Measurements from ENCODE around the gene TBC1D12. TPM values are rescaled to one million over a fixed set of nuclear protein-coding genes. Genes with fewer than 3 reads are reported as not detected.

Gene TBC1D12
- total and polyA plus RNA-seq, 3 donors from 2014 or later: 19.4 to 23.1 (median 22.3) TPM

DNA sequence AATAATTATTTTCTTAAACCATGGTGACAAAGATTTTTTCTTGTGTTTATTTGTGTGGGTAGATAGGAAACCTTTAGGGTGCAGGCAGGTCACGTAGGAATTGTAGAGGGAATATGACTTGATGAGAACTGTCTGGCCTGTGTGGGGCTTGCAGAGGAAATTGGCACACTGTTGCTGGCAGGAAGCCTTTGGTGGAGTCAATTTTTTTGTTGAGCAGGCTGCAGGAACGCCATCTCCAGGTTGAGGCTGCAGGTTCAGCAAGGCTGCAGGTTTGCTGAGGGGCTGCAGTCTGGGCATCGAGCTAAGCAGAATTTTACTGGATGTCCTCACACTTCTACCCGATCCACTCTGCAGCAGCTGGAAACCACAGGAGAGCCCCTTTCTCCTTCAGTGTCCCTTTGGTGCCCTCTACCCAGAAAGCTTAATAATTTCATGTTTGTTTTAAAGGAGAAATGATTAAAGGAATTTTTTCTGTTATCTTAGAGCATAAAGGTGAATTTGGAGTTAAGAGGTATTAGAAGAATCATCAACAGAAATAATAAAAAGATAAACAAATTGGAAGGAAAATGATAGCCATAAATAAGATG lies 37.0 kb downstream of the TBC1D12 start:
- intact Hi-C loops (cut with DNase I; ENCODE audit: low total_unique reads): no loop called here
- 42 to 52% methylated on average over 4 of the region's 4 CpGs for WGBS, 2 donors
- no peaks in the 10 kb centered on the region for H3K36me3 ChIP-seq (ENCODE audit: low read depth, missing control alignments)
- no peak overlapping the region for H3K27ac ChIP-seq
- TF ChIP-seq, protein P1, sequence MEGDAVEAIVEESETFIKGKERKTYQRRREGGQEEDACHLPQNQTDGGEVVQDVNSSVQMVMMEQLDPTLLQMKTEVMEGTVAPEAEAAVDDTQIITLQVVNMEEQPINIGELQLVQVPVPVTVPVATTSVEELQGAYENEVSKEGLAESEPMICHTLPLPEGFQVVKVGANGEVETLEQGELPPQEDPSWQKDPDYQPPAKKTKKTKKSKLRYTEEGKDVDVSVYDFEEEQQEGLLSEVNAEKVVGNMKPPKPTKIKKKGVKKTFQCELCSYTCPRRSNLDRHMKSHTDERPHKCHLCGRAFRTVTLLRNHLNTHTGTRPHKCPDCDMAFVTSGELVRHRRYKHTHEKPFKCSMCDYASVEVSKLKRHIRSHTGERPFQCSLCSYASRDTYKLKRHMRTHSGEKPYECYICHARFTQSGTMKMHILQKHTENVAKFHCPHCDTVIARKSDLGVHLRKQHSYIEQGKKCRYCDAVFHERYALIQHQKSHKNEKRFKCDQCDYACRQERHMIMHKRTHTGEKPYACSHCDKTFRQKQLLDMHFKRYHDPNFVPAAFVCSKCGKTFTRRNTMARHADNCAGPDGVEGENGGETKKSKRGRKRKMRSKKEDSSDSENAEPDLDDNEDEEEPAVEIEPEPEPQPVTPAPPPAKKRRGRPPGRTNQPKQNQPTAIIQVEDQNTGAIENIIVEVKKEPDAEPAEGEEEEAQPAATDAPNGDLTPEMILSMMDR (IDR thresholded peaks at IDR 0.05): no peak
- no peak for TF ChIP-seq POLR2A (IDR thresholded peaks at IDR 0.05)
- no peaks in the 10 kb centered on the region for H3K27me3 ChIP-seq
- no peak for DNase-seq
- H3K4me1 ChIP-seq: no peaks in the 10 kb centered on the region
- H3K4me3 ChIP-seq: no peak overlapping the region
- no peaks in the 10 kb centered on the region for H3K9me3 ChIP-seq

GRCh38 chr10:94440096-94440495 lies 37.8 kb downstream of the TBC1D12 start:
- intact Hi-C loops (cut with DNase I; ENCODE audit: low total_unique reads): no loop called here
- no peak for TF ChIP-seq POLR2A (IDR thresholded peaks at IDR 0.05)
- TF ChIP-seq, protein P1 (IDR thresholded peaks at IDR 0.05): no peak
- Histone ChIP-seq H3K4me3 (no peak overlapping the region), H3K27me3 (no peaks in the 10 kb centered on the region), H3K36me3 (ENCODE audit: low read depth, missing control alignments) (no peaks in the 10 kb centered on the region), H3K9me3 (no peaks in the 10 kb centered on the region), H3K27ac (no peak overlapping the region), H3K4me1 (no peaks in the 10 kb centered on the region)
- no peak for DNase-seq

GRCh38 chr10:94443047-94443446 lies 40.7 kb downstream of the TBC1D12 start:
- WGBS, 2 donors: 59 to 77% methylated on average over 2 of the region's 2 CpGs
- H3K27ac ChIP-seq: no peak overlapping the region
- no peak for TF ChIP-seq POLR2A (IDR thresholded peaks at IDR 0.05)
- TF ChIP-seq, protein P1 (IDR thresholded peaks at IDR 0.05): no peak
- no peak for DNase-seq
- H3K9me3 ChIP-seq: no peaks in the 10 kb centered on the region
- H3K36me3 ChIP-seq (ENCODE audit: low read depth, missing control alignments): no peaks in the 10 kb centered on the region
- no peaks in the 10 kb centered on the region for H3K27me3 ChIP-seq
- intact Hi-C loops (cut with DNase I; ENCODE audit: low total_unique reads): no loop called here
- no peaks in the 10 kb centered on the region for H3K4me1 ChIP-seq
- no peak overlapping the region for H3K4me3 ChIP-seq

DNA sequence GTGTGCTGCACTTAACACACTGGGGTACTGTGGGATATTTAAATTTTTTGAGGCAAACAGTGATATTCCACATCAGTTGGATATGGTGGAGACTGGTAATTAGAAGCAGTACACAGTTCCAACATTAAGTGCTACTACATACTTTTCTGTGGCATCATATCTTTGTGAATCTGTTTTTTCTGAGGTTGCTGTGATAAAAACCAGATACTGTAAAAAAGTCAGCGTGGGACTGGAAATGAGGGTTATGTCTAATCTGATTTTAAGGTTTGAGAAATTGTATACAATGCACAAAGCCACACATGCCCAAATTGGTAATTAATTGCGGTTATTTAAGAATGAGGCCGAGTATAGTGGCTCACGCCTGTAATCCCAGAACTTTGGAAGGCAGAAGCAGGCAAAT lies 41.2 kb downstream of the TBC1D12 start:
- Histone ChIP-seq H3K4me1 (no peaks in the 10 kb centered on the region), H3K27ac (no peak overlapping the region), H3K27me3 (no peaks in the 10 kb centered on the region), H3K36me3 (ENCODE audit: low read depth, missing control alignments) (no peaks in the 10 kb centered on the region), H3K9me3 (no peaks in the 10 kb centered on the region), H3K4me3 (no peak overlapping the region)
- 83 to 91% methylated on average over 4 of the region's 4 CpGs for WGBS, 2 donors
- intact Hi-C loops (cut with DNase I; ENCODE audit: low total_unique reads): no loop called here
- DNase-seq: no peak
- TF ChIP-seq, protein P1 (IDR thresholded peaks at IDR 0.05): no peak
- no peak for TF ChIP-seq POLR2A (IDR thresholded peaks at IDR 0.05)

DNA sequence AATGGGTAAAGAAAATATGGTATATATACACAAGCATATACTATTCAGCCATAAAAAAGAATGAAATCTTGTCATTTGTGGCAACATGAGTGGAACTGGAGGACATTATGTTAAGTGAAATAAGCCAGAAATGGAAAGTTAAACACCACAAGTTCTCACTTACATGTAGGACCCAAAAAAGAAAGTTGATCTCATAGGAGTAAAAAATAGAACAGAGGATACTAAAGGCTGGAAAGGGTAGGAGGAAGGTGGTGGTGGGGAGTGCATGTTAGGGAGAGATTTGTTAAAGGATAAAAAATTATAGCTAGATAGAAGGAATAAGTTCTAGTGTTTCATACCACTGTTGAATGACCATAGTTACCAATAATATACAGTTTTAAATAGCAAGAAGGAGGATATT lies 48.4 kb downstream of the TBC1D12 start:
- Histone ChIP-seq H3K27me3 (no peaks in the 10 kb centered on the region), H3K36me3 (ENCODE audit: low read depth, missing control alignments) (no peaks in the 10 kb centered on the region), H3K27ac (no peak overlapping the region), H3K4me3 (no peak overlapping the region), H3K4me1 (no peaks in the 10 kb centered on the region), H3K9me3 (no peaks in the 10 kb centered on the region)
- DNase-seq: no peak
- intact Hi-C loops (cut with DNase I; ENCODE audit: low total_unique reads): no loop called here
- TF ChIP-seq, protein P1 (IDR thresholded peaks at IDR 0.05): no peak
- no peak for TF ChIP-seq POLR2A (IDR thresholded peaks at IDR 0.05)

Data from testis (tissue), 3 donors.